NCI-H774 (cell line): Measurements from ENCODE around the gene ZNF33A.
A peak's percentile ranks its signal among the peaks of the same experiment; 100 is the strongest.
"Not testable (repeated sequence)": the region's sequence is repeated elsewhere in the genome, so short reads cannot be mapped to it uniquely, and the experiment has no call there.

Source experiments
- DNase-seq: peaks from one replicate; lab custom pipeline; 2025; lab: John Stamatoyannopoulos, UW

Gene ZNF33A

GRCh38 chr10:38010119-38010903 is at the start of gene ZNF33A:
Gene ZNF33A, plus strand, starts transcription at chr10:38010675. Its CDS starts 1,667 bp downstream, at chr10:38012342.
- peak; percentile 92 for DNase-seq

- no peak for DNase-seq
These were observed 45.5 kb upstream of the ZNF33A start for GRCh38 chr10:37965006-37965405.

- DNase-seq, result no peak
These were observed 38.1 kb upstream of the ZNF33A start for GRCh38 chr10:37972396-37972795.

- DNase-seq, result no peak
These were observed 35.0 kb upstream of the ZNF33A start for GRCh38 chr10:37975401-37975991.

- peak; percentile 99 for DNase-seq
These were observed 34.2 kb upstream of the ZNF33A start, which contains the start of gene ZNF25 for GRCh38 chr10:37976091-37976879. Gene ZNF25, minus strand, starts transcription at chr10:37976647. Its CDS starts 4,925 bp downstream, at chr10:37971722.

GRCh38 chr10:37976880-37977203 is 33.6 kb upstream of the ZNF33A start:
- DNase-seq, result no peak

GRCh38 chr10:37991655-37992054 is 18.8 kb upstream of the ZNF33A start:
- no peak for DNase-seq

GRCh38 chr10:37992083-37992482 is 18.4 kb upstream of the ZNF33A start:
- no peak for DNase-seq

GRCh38 chr10:37998920-37999319 is 11.6 kb upstream of the ZNF33A start:
- DNase-seq, result not testable (repeated sequence)

GRCh38 chr10:38000474-38000873 is 10.0 kb upstream of the ZNF33A start:
- DNase-seq, result not testable (repeated sequence)

- DNase-seq, result no peak
These were observed 7.4 kb upstream of the ZNF33A start for GRCh38 chr10:38003026-38003425.

- DNase-seq, result no peak
These were observed 6.9 kb upstream of the ZNF33A start for GRCh38 chr10:38003588-38003987.

GRCh38 chr10:38007551-38007950 is 2.9 kb upstream of the ZNF33A start:
- DNase-seq, result no peak

- no peak for DNase-seq
These were observed 2.5 kb upstream of the ZNF33A start for GRCh38 chr10:38007991-38008390.

- DNase-seq, result no peak
These were observed 5.9 kb downstream of the ZNF33A start for GRCh38 chr10:38016354-38016753.

GRCh38 chr10:38019124-38019523 is 8.6 kb downstream of the ZNF33A start:
- not testable (repeated sequence) for DNase-seq

- DNase-seq, result no peak
These were observed 14.8 kb downstream of the ZNF33A start for GRCh38 chr10:38025283-38025682.

GRCh38 chr10:38027986-38028385 is 17.5 kb downstream of the ZNF33A start:
- DNase-seq, result no peak

GRCh38 chr10:38032886-38033285 is 22.4 kb downstream of the ZNF33A start:
- no peak for DNase-seq

- DNase-seq, result no peak
These were observed 27.8 kb downstream of the ZNF33A start for GRCh38 chr10:38038107-38038931.

GRCh38 chr10:38038932-38039245 is 28.4 kb downstream of the ZNF33A start:
- DNase-seq, result no peak

- no peak for DNase-seq
These were observed 33.0 kb downstream of the ZNF33A start for GRCh38 chr10:38043516-38043915.
